HG02642 (cell line): Measurements from ENCODE around the gene TBX21.
A peak's percentile ranks its signal among the peaks of the same experiment; 100 is the strongest.

Source experiments
- ATAC-seq: cut with Tn5 transposase; IDR thresholded peaks from one replicate; pipeline ENCODE4 v1.9.1; 2021; ENCODE audit warnings: mild to moderate bottlenecking; ENCODE audit not compliant: unreplicated experiment, poor library complexity

TBX21 gene

GRCh38 chr17:47712330-47713023 lies 20.6 kb upstream of the TBX21 start:
- ATAC-seq, result no peak

- no peak for ATAC-seq
These were observed 18.9 kb upstream of the TBX21 start for GRCh38 chr17:47713980-47714700.

- ATAC-seq, result no peak
These were observed 18.2 kb upstream of the TBX21 start for GRCh38 chr17:47714773-47715396.

- no peak for ATAC-seq
These were observed 17.2 kb upstream of the TBX21 start for GRCh38 chr17:47715669-47716325.

GRCh38 chr17:47716375-47716774 lies 16.7 kb upstream of the TBX21 start:
- ATAC-seq, result no peak

- no peak for ATAC-seq
These were observed 15.8 kb upstream of the TBX21 start for GRCh38 chr17:47717261-47717697.

GRCh38 chr17:47717979-47718621 lies 14.9 kb upstream of the TBX21 start:
- ATAC-seq, result no peak

- ATAC-seq, result no peak
These were observed 14.2 kb upstream of the TBX21 start for GRCh38 chr17:47718634-47719405.

GRCh38 chr17:47719411-47720152 lies 13.5 kb upstream of the TBX21 start:
- ATAC-seq, result no peak

- ATAC-seq, result no peak
These were observed 12.8 kb upstream of the TBX21 start for GRCh38 chr17:47720196-47720595.

GRCh38 chr17:47720754-47721533 lies 12.1 kb upstream of the TBX21 start:
- ATAC-seq, result peak; percentile 44

- ATAC-seq, result no peak
These were observed 11.3 kb upstream of the TBX21 start for GRCh38 chr17:47721725-47722124.

- no peak for ATAC-seq
These were observed 8.3 kb upstream of the TBX21 start for GRCh38 chr17:47724705-47725104.

- no peak for ATAC-seq
These were observed 7.5 kb upstream of the TBX21 start for GRCh38 chr17:47725446-47726111.

- no peak for ATAC-seq
These were observed 6.0 kb upstream of the TBX21 start for GRCh38 chr17:47726796-47727703.

GRCh38 chr17:47727704-47728036 lies 5.4 kb upstream of the TBX21 start:
- ATAC-seq, result no peak
